K562 (cell line): ENCODE measurements around the gene FAF2. TPM values are rescaled to one million over a fixed set of nuclear protein-coding genes. Genes with fewer than 3 reads are reported as not detected.
A peak's percentile ranks its signal among the peaks of the same experiment; 100 is the strongest.

Experiments used
- ARNT ChIP-seq, 2 experiments: fragments of 450-650 bp; IDR thresholded peaks; 2 replicates each; pipeline ENCODE4 v1.6.1; 2016; ENCODE audit warnings: mild to moderate bottlenecking in 1 of 2
- BRD9 ChIP-seq: fragments of 450-650 bp; IDR thresholded peaks from 2 replicates; pipeline ENCODE4 v1.6.1; 2018; ENCODE audit warnings: low read depth; ENCODE audit not compliant: partially characterized antibody
- CREB1 ChIP-seq, 2 experiments: sonication (generic) in 1 of 2; formaldehyde crosslinking in 1 of 2; IDR thresholded peaks; 2 replicates each; pipeline versions ENCODE4 v1.6.1 to v1.8.0; 2012 to 2022; ENCODE audit warnings: inconsistent platforms in 1 of 2, mild to moderate bottlenecking in 1 of 2, missing genetic modification reagents in 1 of 2, moderate library complexity in 1 of 2
- DACH1 ChIP-seq: fragments of 450-650 bp; IDR thresholded peaks from 2 replicates; pipeline ENCODE4 v1.6.1; 2018; ENCODE audit not compliant: partially characterized antibody
- ETS2 ChIP-seq: IDR thresholded peaks from 2 replicates; pipeline ENCODE4 v1.6.1; 2016; ENCODE audit warnings: borderline replicate concordance, missing genetic modification characterization, mild to moderate bottlenecking, moderate library complexity, missing compliant biosample characterization; ENCODE audit not compliant: poor library complexity, severe bottlenecking
- JUND ChIP-seq, 2 experiments: IDR thresholded peaks; 2 replicates in 1 of 2; 3 replicates in 1 of 2; pipeline ENCODE4 v1.6.1; 2011; ENCODE audit warnings: borderline replicate concordance in 2 of 2, low read depth in 2 of 2, low read length in 2 of 2, improper control_type of control experiment in 1 of 2, missing biosample characterization in 1 of 2, missing genetic modification characterization in 1 of 2, missing genetic modification reagents in 1 of 2
- LCOR ChIP-seq: sonication (generic); formaldehyde crosslinking; IDR thresholded peaks from 2 replicates; pipeline ENCODE4 v1.8.0; 2022; ENCODE audit warnings: mild to moderate bottlenecking, missing genetic modification reagents
- MED1 ChIP-seq: sonication (generic); formaldehyde crosslinking; IDR thresholded peaks from 2 replicates; pipeline ENCODE4 v1.8.1; 2023; ENCODE audit warnings: missing genetic modification reagents, borderline replicate concordance
- MIER1 ChIP-seq: fragments of 450-650 bp; IDR thresholded peaks from 2 replicates; pipeline ENCODE4 v1.6.1; 2016; ENCODE audit warnings: antibody characterized with exemption, mild to moderate bottlenecking, low read depth
- PTBP1 ChIP-seq: fragments of 200-400 bp; formaldehyde crosslinking; IDR thresholded peaks from 2 replicates; pipeline ENCODE4 v1.6.1; 2017; ENCODE audit warnings: low read depth, low read length
- TCF7L2 ChIP-seq: fragments of 150-350 bp; IDR thresholded peaks from 2 replicates; pipeline ENCODE4 v1.6.1; 2016; ENCODE audit warnings: low read depth, mild to moderate bottlenecking, low read length, moderate library complexity
- ZNF23 ChIP-seq: fragments of 250-450 bp; sonication (Bioruptor Pico); IDR thresholded peaks from 2 replicates; pipeline ENCODE4 v1.4.0; 2020; ENCODE audit warnings: mild to moderate bottlenecking
- polyA plus RNA-seq, 8 experiments: library from polyadenylated mRNA; depleted of rRNA in 4 of 8; stranded (reverse) in 5 of 8; unstranded in 3 of 8; fragments of >200 nt; fragmentation: Nextera tagmentation in 2 of 8; fragmentation: Illumina TruSeq in 1 of 8; extraction: Ambion mirVana in 2 of 8; extraction: Trizol in 1 of 8; gene quantifications; 2 replicates each; pipeline versions ENCODE4 v1.2.1 to v1.2.3, GENCODE V29; 2011 to 2014; ENCODE audit warnings: inconsistent platforms in 1 of 8, missing spikeins in 1 of 8
- total RNA-seq, 7 experiments: library from RNA; depleted of rRNA in 6 of 7; stranded (reverse); fragments of >200 nt in 6 of 7; fragmentation: Illumina TruSeq in 2 of 7; extraction: Trizol in 2 of 7; gene quantifications; 2 replicates each; pipeline versions ENCODE4 v1.2.1 to v1.2.3, GENCODE V29; 2011 to 2021; ENCODE audit warnings: low replicate concordance in 1 of 7
- TF ChIP-seq, protein P1 (sequence below): fragments of 150-350 bp; conservative IDR thresholded peaks from 2 replicates; pipeline ENCODE4 v1.6.1; 2014; ENCODE audit warnings: low read length
- TF ChIP-seq, protein P2 (sequence below): fragments of 450-650 bp; IDR thresholded peaks from 2 replicates; pipeline ENCODE4 v1.7.0; 2016; ENCODE audit warnings: borderline replicate concordance
- TF ChIP-seq, protein P3 (sequence below): fragments of 450-650 bp; IDR thresholded peaks from 2 replicates; pipeline ENCODE4 v1.6.1; 2016; ENCODE audit warnings: low read depth

The FAF2 gene
- total and polyA plus RNA-seq, 9 of the 15 experiments (the other 6 are each of a cell fraction or from before 2014, with no cell fraction given): 25.0 to 44.6 (median 36.1) TPM

DNA sequence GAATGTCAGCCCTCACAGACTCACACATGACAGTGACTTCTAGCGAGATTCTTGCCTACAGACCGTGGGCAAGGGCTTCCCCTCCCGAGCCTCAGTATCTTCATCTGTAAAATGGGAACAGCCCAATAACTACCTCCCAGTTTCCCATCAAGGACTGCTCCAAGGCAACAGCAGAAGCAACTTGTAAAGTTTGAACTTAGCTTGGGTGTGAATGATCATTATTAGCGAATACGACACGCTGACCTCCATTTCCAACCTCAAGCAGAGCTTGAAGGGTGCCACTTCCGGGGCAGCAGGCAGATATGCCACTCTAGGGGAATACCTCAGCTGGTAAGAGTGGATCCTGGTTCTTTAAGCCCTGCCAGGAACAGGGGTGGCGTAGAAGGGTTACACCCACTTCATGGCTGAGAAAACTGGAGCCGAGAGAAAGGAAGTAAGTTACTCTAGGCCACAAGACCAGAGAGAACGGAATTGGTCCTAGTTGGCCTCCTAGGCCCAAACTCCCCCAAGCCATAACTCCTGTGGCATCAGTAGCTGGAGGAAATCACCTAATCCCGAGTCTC, 87.0 kb downstream of the FAF2 start (continued):
- TF ChIP-seq CREB1 (IDR thresholded peaks at IDR 0.05) (no peak), CREB1 (CRISPR knock-in tag; IDR thresholded peaks at IDR 0.05) (no peak), LCOR (CRISPR knock-in tag) (no peak), BRD9 (no peak), JUND (IDR thresholded peaks at IDR 0.05; ENCODE audit: borderline replicate concordance, low read depth, low read length) (no peak), JUND (tag; IDR thresholded peaks at IDR 0.05; ENCODE audit: borderline replicate concordance, low read depth, low read length) (no peak), ETS2 (tag) (no peak), ARNT (IDR thresholded peaks at IDR 0.05) (no peak), DACH1 (no peak), ZNF23 (CRISPR knock-in tag) (no peak), TCF7L2 (no peak), PTBP1 (0 out of 2 replicates have a peak, but pooled peaks have one; percentile 44), MED1 (CRISPR knock-in tag) (no peak), MIER1 (no peak)
- TF ChIP-seq, protein P1, sequence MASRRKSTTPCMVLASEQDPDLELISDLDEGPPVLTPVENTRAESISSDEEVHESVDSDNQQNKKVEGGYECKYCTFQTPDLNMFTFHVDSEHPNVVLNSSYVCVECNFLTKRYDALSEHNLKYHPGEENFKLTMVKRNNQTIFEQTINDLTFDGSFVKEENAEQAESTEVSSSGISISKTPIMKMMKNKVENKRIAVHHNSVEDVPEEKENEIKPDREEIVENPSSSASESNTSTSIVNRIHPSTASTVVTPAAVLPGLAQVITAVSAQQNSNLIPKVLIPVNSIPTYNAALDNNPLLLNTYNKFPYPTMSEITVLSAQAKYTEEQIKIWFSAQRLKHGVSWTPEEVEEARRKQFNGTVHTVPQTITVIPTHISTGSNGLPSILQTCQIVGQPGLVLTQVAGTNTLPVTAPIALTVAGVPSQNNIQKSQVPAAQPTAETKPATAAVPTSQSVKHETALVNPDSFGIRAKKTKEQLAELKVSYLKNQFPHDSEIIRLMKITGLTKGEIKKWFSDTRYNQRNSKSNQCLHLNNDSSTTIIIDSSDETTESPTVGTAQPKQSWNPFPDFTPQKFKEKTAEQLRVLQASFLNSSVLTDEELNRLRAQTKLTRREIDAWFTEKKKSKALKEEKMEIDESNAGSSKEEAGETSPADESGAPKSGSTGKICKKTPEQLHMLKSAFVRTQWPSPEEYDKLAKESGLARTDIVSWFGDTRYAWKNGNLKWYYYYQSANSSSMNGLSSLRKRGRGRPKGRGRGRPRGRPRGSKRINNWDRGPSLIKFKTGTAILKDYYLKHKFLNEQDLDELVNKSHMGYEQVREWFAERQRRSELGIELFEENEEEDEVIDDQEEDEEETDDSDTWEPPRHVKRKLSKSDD: no peak
- TF ChIP-seq, protein P2, sequence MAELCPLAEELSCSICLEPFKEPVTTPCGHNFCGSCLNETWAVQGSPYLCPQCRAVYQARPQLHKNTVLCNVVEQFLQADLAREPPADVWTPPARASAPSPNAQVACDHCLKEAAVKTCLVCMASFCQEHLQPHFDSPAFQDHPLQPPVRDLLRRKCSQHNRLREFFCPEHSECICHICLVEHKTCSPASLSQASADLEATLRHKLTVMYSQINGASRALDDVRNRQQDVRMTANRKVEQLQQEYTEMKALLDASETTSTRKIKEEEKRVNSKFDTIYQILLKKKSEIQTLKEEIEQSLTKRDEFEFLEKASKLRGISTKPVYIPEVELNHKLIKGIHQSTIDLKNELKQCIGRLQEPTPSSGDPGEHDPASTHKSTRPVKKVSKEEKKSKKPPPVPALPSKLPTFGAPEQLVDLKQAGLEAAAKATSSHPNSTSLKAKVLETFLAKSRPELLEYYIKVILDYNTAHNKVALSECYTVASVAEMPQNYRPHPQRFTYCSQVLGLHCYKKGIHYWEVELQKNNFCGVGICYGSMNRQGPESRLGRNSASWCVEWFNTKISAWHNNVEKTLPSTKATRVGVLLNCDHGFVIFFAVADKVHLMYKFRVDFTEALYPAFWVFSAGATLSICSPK: no peak
- TF ChIP-seq, protein P3, sequence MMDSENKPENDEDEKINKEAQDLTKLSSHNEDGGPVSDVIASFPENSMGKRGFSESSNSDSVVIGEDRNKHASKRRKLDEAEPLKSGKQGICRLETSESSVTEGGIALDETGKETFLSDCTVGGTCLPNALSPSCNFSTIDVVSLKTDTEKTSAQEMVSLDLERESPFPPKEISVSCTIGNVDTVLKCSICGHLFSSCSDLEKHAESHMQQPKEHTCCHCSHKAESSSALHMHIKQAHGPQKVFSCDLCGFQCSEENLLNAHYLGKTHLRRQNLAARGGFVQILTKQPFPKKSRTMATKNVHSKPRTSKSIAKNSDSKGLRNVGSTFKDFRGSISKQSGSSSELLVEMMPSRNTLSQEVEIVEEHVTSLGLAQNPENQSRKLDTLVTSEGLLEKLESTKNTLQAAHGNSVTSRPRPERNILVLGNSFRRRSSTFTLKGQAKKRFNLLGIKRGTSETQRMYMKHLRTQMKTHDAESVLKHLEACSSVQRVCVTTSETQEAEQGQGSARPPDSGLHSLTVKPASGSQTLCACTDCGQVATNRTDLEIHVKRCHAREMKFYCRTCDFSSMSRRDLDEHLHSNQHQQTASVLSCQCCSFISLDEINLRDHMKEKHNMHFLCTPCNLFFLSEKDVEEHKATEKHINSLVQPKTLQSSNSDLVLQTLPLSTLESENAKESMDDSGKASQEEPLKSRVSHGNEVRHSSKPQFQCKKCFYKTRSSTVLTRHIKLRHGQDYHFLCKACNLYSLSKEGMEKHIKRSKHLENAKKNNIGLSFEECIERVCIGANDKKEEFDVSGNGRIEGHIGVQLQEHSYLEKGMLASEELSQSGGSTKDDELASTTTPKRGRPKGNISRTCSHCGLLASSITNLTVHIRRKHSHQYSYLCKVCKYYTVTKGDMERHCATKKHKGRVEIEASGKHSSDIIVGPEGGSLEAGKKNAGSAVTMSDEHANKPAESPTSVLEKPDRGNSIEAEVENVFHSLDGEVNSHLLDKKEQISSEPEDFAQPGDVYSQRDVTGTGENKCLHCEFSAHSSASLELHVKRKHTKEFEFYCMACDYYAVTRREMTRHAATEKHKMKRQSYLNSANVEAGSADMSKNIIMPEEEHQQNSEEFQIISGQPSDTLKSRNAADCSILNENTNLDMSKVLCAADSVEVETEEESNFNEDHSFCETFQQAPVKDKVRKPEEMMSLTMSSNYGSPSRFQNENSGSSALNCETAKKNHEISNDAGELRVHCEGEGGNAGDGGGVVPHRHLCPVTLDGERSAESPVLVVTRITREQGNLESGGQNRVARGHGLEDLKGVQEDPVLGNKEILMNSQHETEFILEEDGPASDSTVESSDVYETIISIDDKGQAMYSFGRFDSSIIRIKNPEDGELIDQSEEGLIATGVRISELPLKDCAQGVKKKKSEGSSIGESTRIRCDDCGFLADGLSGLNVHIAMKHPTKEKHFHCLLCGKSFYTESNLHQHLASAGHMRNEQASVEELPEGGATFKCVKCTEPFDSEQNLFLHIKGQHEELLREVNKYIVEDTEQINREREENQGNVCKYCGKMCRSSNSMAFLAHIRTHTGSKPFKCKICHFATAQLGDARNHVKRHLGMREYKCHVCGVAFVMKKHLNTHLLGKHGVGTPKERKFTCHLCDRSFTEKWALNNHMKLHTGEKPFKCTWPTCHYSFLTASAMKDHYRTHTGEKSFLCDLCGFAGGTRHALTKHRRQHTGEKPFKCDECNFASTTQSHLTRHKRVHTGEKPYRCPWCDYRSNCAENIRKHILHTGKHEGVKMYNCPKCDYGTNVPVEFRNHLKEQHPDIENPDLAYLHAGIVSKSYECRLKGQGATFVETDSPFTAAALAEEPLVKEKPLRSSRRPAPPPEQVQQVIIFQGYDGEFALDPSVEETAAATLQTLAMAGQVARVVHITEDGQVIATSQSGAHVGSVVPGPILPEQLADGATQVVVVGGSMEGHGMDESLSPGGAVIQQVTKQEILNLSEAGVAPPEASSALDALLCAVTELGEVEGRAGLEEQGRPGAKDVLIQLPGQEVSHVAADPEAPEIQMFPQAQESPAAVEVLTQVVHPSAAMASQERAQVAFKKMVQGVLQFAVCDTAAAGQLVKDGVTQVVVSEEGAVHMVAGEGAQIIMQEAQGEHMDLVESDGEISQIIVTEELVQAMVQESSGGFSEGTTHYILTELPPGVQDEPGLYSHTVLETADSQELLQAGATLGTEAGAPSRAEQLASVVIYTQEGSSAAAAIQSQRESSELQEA: no peak
